DOHH2 (cell line): ENCODE measurements around the gene TTYH1.

Experiments used
- H3F3A ChIP-seq: fragments of 200-600 bp; sonication (generic), shearing (Covaris generic); 2 replicates; pipeline ENCODE4 v1.6.0; 2016; ENCODE audit warnings: antibody characterized with exemption, mild to moderate bottlenecking; ENCODE audit not compliant: control insufficient read depth, insufficient read depth
- H3K27ac ChIP-seq: fragments of 200-600 bp; sonication (generic); 2 replicates; pipeline ENCODE4 v1.5.1; 2014; ENCODE audit warnings: low read depth, mild to moderate bottlenecking, low read length, moderate library complexity
- H3K27me3 ChIP-seq: fragments of 200-600 bp; sonication (generic); 2 replicates; pipeline ENCODE4 v1.6.1; 2014; ENCODE audit warnings: mild to moderate bottlenecking, low read length, mixed read lengths; ENCODE audit not compliant: control insufficient read depth
- H3K36me3 ChIP-seq: fragments of 200-600 bp; sonication (generic); 2 replicates; pipeline ENCODE4 v1.6.1; 2014; ENCODE audit warnings: mild to moderate bottlenecking, low read length, moderate library complexity, mixed read lengths; ENCODE audit not compliant: control insufficient read depth
- H3K4me1 ChIP-seq: fragments of 200-600 bp; sonication (generic); 2 replicates; pipeline ENCODE4 v1.6.1; 2014; ENCODE audit warnings: mild to moderate bottlenecking, low read length, mixed read lengths; ENCODE audit not compliant: control insufficient read depth
- H3K4me2 ChIP-seq: fragments of 200-600 bp; sonication (generic); 2 replicates; pipeline ENCODE4 v1.6.0; 2014; ENCODE audit warnings: mild to moderate bottlenecking, low read length, moderate library complexity
- H3K4me3 ChIP-seq: fragments of 200-600 bp; sonication (generic); 2 replicates; pipeline ENCODE4 v1.5.1; 2014; ENCODE audit warnings: mild to moderate bottlenecking, low read length, mixed read lengths
- H3K79me2 ChIP-seq: fragments of 200-600 bp; sonication (generic); 2 replicates; pipeline ENCODE4 v1.6.1; 2014; ENCODE audit warnings: mild to moderate bottlenecking, low read length, mixed read lengths; ENCODE audit not compliant: control insufficient read depth
- H3K9me2 ChIP-seq: fragments of 200-600 bp; sonication (generic); replicated peaks from 2 replicates; pipeline ENCODE4 v1.6.1; 2014; ENCODE audit warnings: mild to moderate bottlenecking, low read length, mixed read lengths; ENCODE audit not compliant: control insufficient read depth
- H3K9me3 ChIP-seq: fragments of 200-600 bp; sonication (generic); 2 replicates; pipeline ENCODE4 v1.6.1; 2014; ENCODE audit warnings: antibody characterized with exemption, low read length, mixed read lengths; ENCODE audit not compliant: control insufficient read depth, insufficient read depth
- H4K20me1 ChIP-seq: fragments of 200-600 bp; sonication (generic); 2 replicates; pipeline ENCODE4 v1.6.0; 2014; ENCODE audit warnings: low read depth, mild to moderate bottlenecking, antibody characterized with exemption, low read length, moderate library complexity; ENCODE audit not compliant: control insufficient read depth, insufficient read depth
- EZH2phosphoT487 ChIP-seq: fragments of 200-600 bp; sonication (generic); IDR thresholded peaks from 2 replicates; pipeline ENCODE4 v1.6.1; 2017; ENCODE audit warnings: borderline replicate concordance, mild to moderate bottlenecking, antibody characterized with exemption, low read length, moderate library complexity, mixed read lengths
- TF ChIP-seq, protein P1 (sequence below): fragments of 200-600 bp; sonication (generic); IDR thresholded peaks from one replicate; pipeline ENCODE4 v1.5.1; 2014; ENCODE audit warnings: antibody characterized with exemption, mild to moderate bottlenecking, low read depth, low read length; ENCODE audit not compliant: poor library complexity, severe bottlenecking

Gene TTYH1

DNA sequence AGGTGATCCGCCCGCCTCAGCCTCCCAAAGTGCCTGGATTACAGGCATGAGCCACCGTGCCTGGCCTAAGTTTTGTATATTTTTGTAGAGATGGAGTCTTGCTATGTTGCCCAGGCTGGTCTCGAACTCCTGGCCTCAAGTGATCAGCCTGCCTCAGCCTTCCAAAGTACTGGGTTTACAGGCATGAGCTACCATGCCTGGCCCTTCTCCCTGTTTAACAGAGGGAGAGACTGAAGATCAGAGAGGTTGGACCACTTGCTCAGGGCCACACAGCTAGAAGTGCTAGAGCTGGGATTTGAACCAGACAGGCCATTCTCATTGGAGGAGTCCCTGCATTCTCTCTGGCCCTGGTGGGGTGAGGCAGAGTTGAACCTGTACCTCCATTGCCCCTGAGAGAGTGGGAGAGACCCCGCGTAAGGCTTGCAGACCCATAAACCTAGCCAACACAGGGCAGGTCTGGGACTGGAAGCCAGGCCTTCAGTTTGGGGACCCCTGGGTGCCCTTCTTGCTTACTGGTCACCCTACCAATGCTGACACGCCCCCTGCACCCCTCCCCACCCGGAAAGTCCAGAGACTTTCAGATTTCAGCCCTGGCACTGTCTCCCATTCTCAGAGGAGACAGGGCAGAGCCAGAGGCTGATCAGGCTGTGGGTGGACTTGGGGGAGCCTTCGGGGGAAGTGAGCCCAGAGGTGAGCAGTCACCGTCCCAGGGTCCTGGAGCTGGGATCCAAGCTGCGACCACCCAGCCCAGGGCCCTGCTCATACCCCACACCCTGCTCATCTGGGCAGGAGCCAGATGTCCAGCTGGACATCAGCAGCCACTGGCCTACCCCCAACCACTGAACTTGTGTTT is 13.3 kb downstream of the TTYH1 start:
- H4K20me1 ChIP-seq: peaks cover 3% of the 10 kb centered on the region; the same call in 1 of the 2 replicates
- H3K27ac ChIP-seq: no peak overlapping the region
- no peak overlapping the region for H3K4me2 ChIP-seq
- H3K9me3 ChIP-seq: no peaks in the 10 kb centered on the region
- H3K4me1 ChIP-seq: peaks cover 2% of the 10 kb centered on the region; the same call in 1 of the 2 replicates
- H3K9me2 ChIP-seq: no peaks in the 10 kb centered on the region
- TF ChIP-seq, protein P1, sequence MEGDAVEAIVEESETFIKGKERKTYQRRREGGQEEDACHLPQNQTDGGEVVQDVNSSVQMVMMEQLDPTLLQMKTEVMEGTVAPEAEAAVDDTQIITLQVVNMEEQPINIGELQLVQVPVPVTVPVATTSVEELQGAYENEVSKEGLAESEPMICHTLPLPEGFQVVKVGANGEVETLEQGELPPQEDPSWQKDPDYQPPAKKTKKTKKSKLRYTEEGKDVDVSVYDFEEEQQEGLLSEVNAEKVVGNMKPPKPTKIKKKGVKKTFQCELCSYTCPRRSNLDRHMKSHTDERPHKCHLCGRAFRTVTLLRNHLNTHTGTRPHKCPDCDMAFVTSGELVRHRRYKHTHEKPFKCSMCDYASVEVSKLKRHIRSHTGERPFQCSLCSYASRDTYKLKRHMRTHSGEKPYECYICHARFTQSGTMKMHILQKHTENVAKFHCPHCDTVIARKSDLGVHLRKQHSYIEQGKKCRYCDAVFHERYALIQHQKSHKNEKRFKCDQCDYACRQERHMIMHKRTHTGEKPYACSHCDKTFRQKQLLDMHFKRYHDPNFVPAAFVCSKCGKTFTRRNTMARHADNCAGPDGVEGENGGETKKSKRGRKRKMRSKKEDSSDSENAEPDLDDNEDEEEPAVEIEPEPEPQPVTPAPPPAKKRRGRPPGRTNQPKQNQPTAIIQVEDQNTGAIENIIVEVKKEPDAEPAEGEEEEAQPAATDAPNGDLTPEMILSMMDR: no peak
- TF ChIP-seq EZH2phosphoT487: no peak
- H3F3A ChIP-seq: no peaks in the 10 kb centered on the region
- H3K36me3 ChIP-seq: no peaks in the 10 kb centered on the region
- H3K4me3 ChIP-seq: no peak overlapping the region
- H3K27me3 ChIP-seq: peaks cover 13% of the 10 kb centered on the region
- H3K79me2 ChIP-seq: no peaks in the 10 kb centered on the region

DNA sequence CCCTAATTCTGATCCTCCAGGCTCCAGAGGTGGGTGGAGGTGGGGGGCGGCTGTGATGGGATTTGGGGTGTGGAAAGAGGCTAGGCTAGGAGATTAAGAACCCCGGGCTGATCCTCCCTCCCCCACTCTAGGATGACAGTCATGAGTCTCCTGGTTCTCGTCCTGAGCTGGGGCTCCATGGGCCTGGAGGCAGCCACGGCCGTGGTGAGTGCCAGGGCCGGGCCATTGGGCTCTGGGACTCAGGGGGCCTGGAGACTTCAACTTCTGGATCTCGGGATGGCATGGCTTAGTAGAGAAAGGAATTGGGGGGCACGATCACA is 13.9 kb downstream of the TTYH1 start:
- no peaks in the 10 kb centered on the region for H3K36me3 ChIP-seq
- TF ChIP-seq EZH2phosphoT487: no peak
- TF ChIP-seq, protein P1: no peak
- no peak overlapping the region for H3K27ac ChIP-seq
- H3K4me1 ChIP-seq: peaks cover 2% of the 10 kb centered on the region; the same call in 1 of the 2 replicates
- H3F3A ChIP-seq: no peaks in the 10 kb centered on the region
- no peaks in the 10 kb centered on the region for H3K9me3 ChIP-seq
- no peak overlapping the region for H3K4me2 ChIP-seq
- H3K4me3 ChIP-seq: no peak overlapping the region
- H3K27me3 ChIP-seq: peaks cover 13% of the 10 kb centered on the region
- H3K9me2 ChIP-seq: no peaks in the 10 kb centered on the region
- H3K79me2 ChIP-seq: no peaks in the 10 kb centered on the region
- H4K20me1 ChIP-seq: peaks cover 3% of the 10 kb centered on the region; the same call in 1 of the 2 replicates

DNA sequence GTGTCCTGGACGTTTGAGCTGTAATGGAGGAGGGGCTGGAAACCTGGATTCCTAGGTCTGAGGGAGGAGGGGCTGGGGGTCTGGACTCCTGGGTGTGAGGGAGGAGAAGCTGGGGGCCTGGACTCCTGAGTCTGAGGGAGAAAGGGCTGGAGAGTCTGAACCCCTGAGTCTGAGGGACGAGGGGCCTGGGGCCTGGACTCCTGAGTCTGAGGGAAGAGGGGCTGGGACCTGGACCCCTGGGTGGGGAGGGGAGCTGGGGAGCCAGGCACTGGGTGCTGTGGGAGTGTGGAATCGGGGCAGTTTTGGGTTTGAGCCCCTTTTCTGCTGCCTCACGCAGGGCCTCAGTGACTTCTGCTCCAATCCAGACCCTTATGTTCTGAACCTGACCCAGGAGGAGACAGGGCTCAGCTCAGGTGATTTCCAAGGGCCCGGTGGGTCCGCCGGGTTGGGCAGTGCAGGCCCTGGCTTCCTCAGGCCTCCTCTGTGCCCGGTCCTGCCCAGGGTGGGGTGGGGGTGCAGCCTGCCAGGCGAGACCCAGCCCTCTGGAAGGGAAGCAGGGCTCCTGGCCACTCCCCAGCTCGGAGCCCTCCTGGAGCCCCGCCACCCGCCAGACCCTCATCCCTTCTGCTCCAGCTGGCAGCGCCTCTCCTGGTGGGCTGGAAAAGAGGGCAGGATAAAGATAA is 14.4 kb downstream of the TTYH1 start:
- H3K27ac ChIP-seq: no peak overlapping the region
- TF ChIP-seq, protein P1: no peak
- no peak for TF ChIP-seq EZH2phosphoT487
- no peaks in the 10 kb centered on the region for H3K36me3 ChIP-seq
- H3F3A ChIP-seq: no peaks in the 10 kb centered on the region
- peaks cover 3% of the 10 kb centered on the region for H4K20me1 ChIP-seq
- no peaks in the 10 kb centered on the region for H3K9me3 ChIP-seq
- no peak overlapping the region for H3K4me3 ChIP-seq
- H3K4me1 ChIP-seq: peaks cover 2% of the 10 kb centered on the region; the same call in 1 of the 2 replicates
- H3K79me2 ChIP-seq: no peaks in the 10 kb centered on the region
- peaks cover 13% of the 10 kb centered on the region for H3K27me3 ChIP-seq
- no peak overlapping the region for H3K4me2 ChIP-seq
- H3K9me2 ChIP-seq: no peaks in the 10 kb centered on the region
